Hepatocyte (in vitro differentiated cells): ENCODE results near the gene TCL1B.

Source experiments
- EZH2 ChIP-seq: fragments of 200-600 bp; sonication (generic); IDR thresholded peaks from 2 replicates; pipeline ENCODE4 v1.6.1; 2016; ENCODE audit warnings: antibody characterized with exemption, mild to moderate bottlenecking, borderline replicate concordance
- EZH2phosphoT487 ChIP-seq: fragments of 200-600 bp; sonication (generic); IDR thresholded peaks from one replicate; pipeline ENCODE4 v1.6.1; 2018; ENCODE audit warnings: antibody characterized with exemption, mild to moderate bottlenecking, low read depth, moderate library complexity; ENCODE audit not compliant: unreplicated experiment, severe bottlenecking
- TF ChIP-seq, protein P1 (sequence below): fragments of 200-600 bp; sonication (generic); IDR thresholded peaks from 2 replicates; pipeline ENCODE4 v1.5.1; 2016; ENCODE audit warnings: antibody characterized with exemption, mild to moderate bottlenecking; ENCODE audit not compliant: poor library complexity

GRCh38 chr14:95649230-95649629 lies 37.0 kb upstream of the TCL1B start:
- TF ChIP-seq, protein P1, sequence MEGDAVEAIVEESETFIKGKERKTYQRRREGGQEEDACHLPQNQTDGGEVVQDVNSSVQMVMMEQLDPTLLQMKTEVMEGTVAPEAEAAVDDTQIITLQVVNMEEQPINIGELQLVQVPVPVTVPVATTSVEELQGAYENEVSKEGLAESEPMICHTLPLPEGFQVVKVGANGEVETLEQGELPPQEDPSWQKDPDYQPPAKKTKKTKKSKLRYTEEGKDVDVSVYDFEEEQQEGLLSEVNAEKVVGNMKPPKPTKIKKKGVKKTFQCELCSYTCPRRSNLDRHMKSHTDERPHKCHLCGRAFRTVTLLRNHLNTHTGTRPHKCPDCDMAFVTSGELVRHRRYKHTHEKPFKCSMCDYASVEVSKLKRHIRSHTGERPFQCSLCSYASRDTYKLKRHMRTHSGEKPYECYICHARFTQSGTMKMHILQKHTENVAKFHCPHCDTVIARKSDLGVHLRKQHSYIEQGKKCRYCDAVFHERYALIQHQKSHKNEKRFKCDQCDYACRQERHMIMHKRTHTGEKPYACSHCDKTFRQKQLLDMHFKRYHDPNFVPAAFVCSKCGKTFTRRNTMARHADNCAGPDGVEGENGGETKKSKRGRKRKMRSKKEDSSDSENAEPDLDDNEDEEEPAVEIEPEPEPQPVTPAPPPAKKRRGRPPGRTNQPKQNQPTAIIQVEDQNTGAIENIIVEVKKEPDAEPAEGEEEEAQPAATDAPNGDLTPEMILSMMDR, result no peak
- TF ChIP-seq EZH2 (no peak), EZH2phosphoT487 (no peak)
